BJ (cell line): Measurements from ENCODE around the gene PLXNB1. TPM values are rescaled to one million over a fixed set of nuclear protein-coding genes. Genes with fewer than 3 reads are reported as not detected.

Experiments
- CTCF ChIA-PET: fragments of 350-600 bp; formaldehyde crosslinking; extraction: SDS; loops from one replicate; lab custom pipeline; 2021; ENCODE audit warnings: antibody characterized with exemption, inconsistent platforms; lab: Yijun Ruan, JAX
- POLR2A ChIA-PET: fragments of 300-600 bp; sonication (Branson Sonifier 250); formaldehyde crosslinking; extraction: SDS; loops from one replicate; lab custom pipeline; 2021; ENCODE audit warnings: antibody characterized with exemption; lab: Charles Lee
- DNase-seq: peaks from one replicate; pipeline ENCODE4 v3.0.0-alpha.2; 2011; ENCODE audit warnings: low read depth
- H3K27me3 ChIP-seq: 2 replicates; pipeline ENCODE4 v1.6.0; 2011; ENCODE audit warnings: low read length; ENCODE audit not compliant: control insufficient read depth, insufficient read depth
- H3K36me3 ChIP-seq: 2 replicates; pipeline ENCODE4 v1.5.1; 2011; ENCODE audit warnings: low read length; ENCODE audit not compliant: control insufficient read depth, insufficient read depth
- H3K4me3 ChIP-seq: 2 replicates; pipeline ENCODE4 v1.5.1; 2011; ENCODE audit warnings: low read depth, mild to moderate bottlenecking, control low read depth, low read length
- polyA plus RNA-seq: library from polyadenylated mRNA; depleted of rRNA; stranded (reverse); fragments of >200 nt; gene quantifications from 2 replicates; pipeline ENCODE4 v1.2.3, GENCODE V29; 2011
- TF ChIP-seq, protein P1 (sequence below): IDR thresholded peaks from 2 replicates; pipeline ENCODE4 v1.5.1; 2011; ENCODE audit warnings: low read depth, mild to moderate bottlenecking, control low read depth, inconsistent platforms, low read length, moderate library complexity; ENCODE audit not compliant: insufficient read depth

Gene PLXNB1
- polyA plus RNA-seq, 1 experiment, result 26.3 TPM

DNA sequence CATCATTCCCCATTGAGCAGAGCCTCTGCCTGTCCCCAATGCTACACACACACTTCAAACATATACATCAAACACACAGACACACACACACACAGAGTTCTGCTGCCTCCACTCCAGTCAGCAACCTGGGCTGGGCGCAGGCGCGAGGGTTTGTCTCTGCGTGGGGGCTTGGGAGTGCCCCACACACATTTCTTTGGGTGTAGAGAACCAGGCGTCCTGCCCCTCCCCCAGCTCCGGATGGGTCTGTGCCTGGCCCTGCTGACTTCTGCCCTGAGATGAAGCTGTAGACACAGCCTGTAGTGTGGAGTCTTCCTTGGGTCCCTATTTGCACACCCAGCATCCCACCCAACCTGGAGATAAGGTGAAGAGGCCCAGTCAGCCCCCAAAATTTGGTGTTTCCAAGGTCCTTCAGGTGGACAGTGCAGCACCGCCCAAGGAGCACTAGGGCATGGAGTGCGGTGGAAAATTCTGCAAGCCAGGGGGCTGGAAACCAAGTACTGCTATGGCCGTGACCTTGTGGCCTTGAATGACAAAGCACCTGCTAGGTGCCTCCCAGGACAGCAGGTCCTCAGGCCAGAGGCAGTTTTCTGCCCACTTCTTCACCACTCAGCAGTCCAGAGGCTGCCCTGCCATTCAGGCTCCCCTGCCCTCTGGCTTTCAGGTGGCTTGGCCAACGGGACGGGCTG lies 31.0 kb downstream of the PLXNB1 start:
- no peak for DNase-seq
- ChIA-PET POLR2A (no interaction called here), CTCF (interaction anchor here (0.6 to 7.8 kb wide), 3 partner anchors 36 to 135 kb away, joined by 4 to 252 read pairs (median 7); no protein-coding TSS in a partner anchor)
- Histone ChIP-seq H3K4me3 (no peak overlapping the region), H3K27me3 (peaks cover 6% of the 10 kb centered on the region), H3K36me3 (no peaks in the 10 kb centered on the region)
- TF ChIP-seq, protein P1, sequence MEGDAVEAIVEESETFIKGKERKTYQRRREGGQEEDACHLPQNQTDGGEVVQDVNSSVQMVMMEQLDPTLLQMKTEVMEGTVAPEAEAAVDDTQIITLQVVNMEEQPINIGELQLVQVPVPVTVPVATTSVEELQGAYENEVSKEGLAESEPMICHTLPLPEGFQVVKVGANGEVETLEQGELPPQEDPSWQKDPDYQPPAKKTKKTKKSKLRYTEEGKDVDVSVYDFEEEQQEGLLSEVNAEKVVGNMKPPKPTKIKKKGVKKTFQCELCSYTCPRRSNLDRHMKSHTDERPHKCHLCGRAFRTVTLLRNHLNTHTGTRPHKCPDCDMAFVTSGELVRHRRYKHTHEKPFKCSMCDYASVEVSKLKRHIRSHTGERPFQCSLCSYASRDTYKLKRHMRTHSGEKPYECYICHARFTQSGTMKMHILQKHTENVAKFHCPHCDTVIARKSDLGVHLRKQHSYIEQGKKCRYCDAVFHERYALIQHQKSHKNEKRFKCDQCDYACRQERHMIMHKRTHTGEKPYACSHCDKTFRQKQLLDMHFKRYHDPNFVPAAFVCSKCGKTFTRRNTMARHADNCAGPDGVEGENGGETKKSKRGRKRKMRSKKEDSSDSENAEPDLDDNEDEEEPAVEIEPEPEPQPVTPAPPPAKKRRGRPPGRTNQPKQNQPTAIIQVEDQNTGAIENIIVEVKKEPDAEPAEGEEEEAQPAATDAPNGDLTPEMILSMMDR, result no peak

DNA sequence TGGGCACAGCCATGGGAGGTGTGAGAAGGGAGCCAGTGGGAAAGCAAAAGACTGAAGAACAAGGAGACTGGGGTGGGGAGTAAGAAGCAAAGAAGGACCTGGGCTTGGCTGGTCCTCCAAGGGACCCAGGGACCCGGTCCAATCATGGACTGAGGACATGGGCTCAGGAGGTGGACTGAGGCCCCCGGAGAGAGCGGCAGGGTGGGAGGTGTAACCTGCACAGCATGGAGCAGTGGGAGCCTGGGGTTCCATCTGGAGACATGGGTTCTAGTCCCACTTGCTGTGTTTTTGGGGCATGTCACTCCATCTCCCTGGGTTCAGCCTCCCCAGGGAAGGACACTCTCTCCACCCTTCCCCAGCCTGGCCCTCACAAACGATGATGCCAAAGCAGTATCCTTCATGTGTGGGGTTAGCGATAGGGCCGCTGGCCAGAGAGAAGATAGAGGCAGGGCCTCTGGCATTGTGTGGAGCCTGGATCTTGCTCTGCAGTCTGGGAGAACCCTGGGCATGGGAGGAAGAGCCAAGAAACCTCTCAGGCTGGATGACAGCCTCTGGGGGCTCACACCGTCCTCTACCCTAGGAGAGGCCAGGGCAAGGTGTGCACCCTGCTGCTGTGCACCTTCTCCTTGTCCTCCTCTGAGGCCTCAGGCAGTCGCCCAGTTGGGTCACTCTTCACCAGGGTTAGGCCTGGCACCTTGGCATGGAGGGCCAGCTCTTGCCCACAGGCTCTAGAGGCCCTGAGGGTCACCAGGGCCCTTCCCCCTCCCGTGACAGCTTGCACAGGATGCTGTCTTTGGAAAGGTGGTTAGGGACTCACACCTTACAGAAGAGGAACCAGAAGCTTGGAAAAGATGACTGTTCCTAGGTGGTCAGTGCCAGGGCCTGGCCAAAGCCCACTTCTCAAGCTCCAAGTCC lies 31.9 kb downstream of the PLXNB1 start:
- H3K27me3 ChIP-seq, result peaks cover 6% of the 10 kb centered on the region
- TF ChIP-seq, protein P1, result no peak
- no peak for DNase-seq
- H3K36me3 ChIP-seq, result no peaks in the 10 kb centered on the region
- CTCF ChIA-PET, result interaction anchor here (0.6 to 7.8 kb wide), 2 partner anchors 37 to 134 kb away, joined by 4 to 252 read pairs; no protein-coding TSS in a partner anchor
- H3K4me3 ChIP-seq, result no peak overlapping the region
- POLR2A ChIA-PET, result no interaction called here

GRCh38 chr3:48395714-48396113 lies 34.2 kb downstream of the PLXNB1 start:
- H3K36me3 ChIP-seq, result no peaks in the 10 kb centered on the region
- no peak overlapping the region for H3K4me3 ChIP-seq
- CTCF ChIA-PET, result interaction anchor here (2.2 kb wide), 1 partner anchor 40 kb away, joined by 7 read pairs; no protein-coding TSS in a partner anchor
- TF ChIP-seq, protein P1, result no peak
- DNase-seq, result no peak
- POLR2A ChIA-PET, result no interaction called here
- H3K27me3 ChIP-seq, result peaks cover 6% of the 10 kb centered on the region

DNA sequence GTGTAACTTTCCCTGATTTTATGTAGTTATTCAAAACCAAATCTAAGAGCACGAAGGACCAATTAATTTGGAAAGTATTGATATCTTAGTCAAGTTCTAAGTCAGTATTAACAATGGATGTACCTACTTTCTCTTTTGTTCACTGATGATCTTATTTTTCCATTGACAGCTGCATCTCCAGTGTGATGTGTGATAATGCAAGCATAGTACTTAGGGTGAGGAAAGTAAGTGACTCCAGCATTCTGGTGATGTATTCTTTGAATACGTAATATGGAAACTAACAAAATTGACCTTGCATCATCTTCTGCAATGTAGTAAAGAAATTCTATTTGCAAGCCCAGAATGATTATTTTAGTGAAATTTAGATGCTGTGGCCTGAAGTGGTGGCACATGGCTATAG lies 35.5 kb downstream of the PLXNB1 start:
- ChIA-PET CTCF (interaction anchor here (1.2 kb wide), 1 partner anchor 42 kb away, joined by 3 read pairs; no protein-coding TSS in a partner anchor), POLR2A (no interaction called here)
- Histone ChIP-seq H3K36me3 (no peaks in the 10 kb centered on the region), H3K4me3 (no peak overlapping the region), H3K27me3 (peaks cover 6% of the 10 kb centered on the region; the same call in 1 of the 2 replicates)
- DNase-seq, result no peak
- TF ChIP-seq, protein P1, result no peak

DNA sequence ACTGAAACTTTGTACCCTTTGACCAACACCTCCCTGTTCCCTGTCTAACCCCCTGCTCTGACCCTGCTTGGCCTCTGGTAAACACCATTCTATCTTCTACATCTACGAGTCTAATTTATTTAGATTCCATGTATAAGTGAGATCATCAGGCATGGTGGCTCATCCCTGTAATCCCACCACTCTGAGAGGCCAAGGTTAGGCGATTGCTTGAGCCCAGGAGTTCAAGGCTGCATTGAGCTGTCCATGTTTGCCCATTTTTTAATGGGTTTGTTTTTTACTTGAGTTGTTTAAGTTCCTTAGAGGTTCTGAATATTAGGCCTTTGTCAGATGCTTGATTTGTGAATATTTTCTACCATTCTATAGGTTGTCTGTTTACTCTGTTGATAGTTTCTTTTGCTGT lies 40.9 kb downstream of the PLXNB1 start:
- DNase-seq, result no peak
- TF ChIP-seq, protein P1, result no peak
- ChIA-PET CTCF (interaction anchor here (0.6 kb wide), 1 partner anchor 87 kb away, joined by 3 read pairs; no protein-coding TSS in a partner anchor), POLR2A (no interaction called here)
- Histone ChIP-seq H3K4me3 (no peak overlapping the region), H3K27me3 (peaks cover 6% of the 10 kb centered on the region), H3K36me3 (no peaks in the 10 kb centered on the region)
